Measurements from ENCODE around the gene STRADB. TPM values are rescaled to one million over a fixed set of nuclear protein-coding genes. Genes with fewer than 3 reads are reported as not detected.
A peak's percentile ranks its signal among the peaks of the same experiment; 100 is the strongest.
"Not testable (repeated sequence)": the region's sequence is repeated elsewhere in the genome, so short reads cannot be mapped to it uniquely, and the experiment has no call there.

STRADB gene
- total RNA-seq, 4 donors from 2014 or later: 9.3 to 34.9 (median 13.0) TPM

DNA sequence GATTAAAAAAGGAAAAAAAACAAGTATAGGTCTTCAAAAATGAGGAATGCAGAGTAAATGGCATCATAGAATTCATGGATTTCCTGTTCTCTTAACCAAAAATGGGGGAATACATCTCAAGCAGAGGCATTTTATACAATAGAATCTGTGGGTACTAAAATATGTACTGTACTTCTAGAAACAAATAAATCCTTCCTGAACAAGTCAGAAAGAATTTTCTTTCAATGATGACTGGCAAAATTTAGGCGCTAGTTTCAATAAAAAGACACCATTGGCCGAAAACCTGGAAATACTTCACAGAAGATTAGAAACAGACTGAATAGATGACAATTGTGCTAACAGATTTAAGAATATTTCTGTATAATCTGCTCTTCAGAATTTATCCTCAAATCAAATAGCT lies 15.4 kb upstream of the STRADB start:
- H3K4me3 ChIP-seq: no peak overlapping the region
- no peaks in the 10 kb centered on the region for H3K9me3 ChIP-seq
- TF ChIP-seq POLR2A (IDR thresholded peaks at IDR 0.05): no peak
- TF ChIP-seq, protein P1, sequence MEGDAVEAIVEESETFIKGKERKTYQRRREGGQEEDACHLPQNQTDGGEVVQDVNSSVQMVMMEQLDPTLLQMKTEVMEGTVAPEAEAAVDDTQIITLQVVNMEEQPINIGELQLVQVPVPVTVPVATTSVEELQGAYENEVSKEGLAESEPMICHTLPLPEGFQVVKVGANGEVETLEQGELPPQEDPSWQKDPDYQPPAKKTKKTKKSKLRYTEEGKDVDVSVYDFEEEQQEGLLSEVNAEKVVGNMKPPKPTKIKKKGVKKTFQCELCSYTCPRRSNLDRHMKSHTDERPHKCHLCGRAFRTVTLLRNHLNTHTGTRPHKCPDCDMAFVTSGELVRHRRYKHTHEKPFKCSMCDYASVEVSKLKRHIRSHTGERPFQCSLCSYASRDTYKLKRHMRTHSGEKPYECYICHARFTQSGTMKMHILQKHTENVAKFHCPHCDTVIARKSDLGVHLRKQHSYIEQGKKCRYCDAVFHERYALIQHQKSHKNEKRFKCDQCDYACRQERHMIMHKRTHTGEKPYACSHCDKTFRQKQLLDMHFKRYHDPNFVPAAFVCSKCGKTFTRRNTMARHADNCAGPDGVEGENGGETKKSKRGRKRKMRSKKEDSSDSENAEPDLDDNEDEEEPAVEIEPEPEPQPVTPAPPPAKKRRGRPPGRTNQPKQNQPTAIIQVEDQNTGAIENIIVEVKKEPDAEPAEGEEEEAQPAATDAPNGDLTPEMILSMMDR (IDR thresholded peaks at IDR 0.05): no peak
- no peak for TF ChIP-seq EP300 (IDR thresholded peaks at IDR 0.05)
- no peak for TF ChIP-seq POLR2AphosphoS5 (IDR thresholded peaks at IDR 0.05)
- ATAC-seq: no peak
- peaks cover 15 to 66% (median 17%) of the 10 kb centered on the region in 3 donors for H3K4me1 ChIP-seq
- no peaks in the 10 kb centered on the region for H3K36me3 ChIP-seq
- 86 to 95% methylated on average over 2 of the region's 2 CpGs for WGBS, 2 donors (ENCODE audit: low coverage in 1 of 2)
- no peak overlapping the region for H3K27ac ChIP-seq
- H3K27me3 ChIP-seq: no peaks in the 10 kb centered on the region

DNA sequence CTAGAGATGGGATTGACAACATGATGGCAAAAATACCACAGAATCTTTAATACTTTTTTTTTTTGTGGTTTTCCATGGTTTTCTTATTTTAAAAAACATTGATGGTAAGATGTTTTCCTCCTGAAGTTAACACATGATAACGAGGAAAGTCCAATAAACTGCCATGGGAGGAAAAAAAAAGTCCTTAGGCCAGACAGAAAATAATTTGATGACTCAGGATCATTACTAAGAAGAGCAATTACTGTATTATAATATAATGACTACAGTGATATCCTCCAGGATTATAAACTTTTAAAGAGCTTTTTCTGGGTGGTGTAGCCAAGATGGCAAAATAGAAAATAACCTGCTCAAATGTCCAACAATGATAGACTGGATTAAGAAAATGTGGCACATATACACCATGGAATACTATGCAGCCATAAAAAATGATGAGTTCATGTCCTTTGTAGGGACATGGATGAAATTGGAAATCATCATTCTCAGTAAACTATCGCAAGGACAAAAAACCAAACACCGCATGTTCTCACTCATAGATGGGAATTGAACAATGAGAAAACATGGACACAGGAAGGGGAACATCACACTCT lies 12.1 kb upstream of the STRADB start:
- 91 to 100% methylated on average over 1 of the region's 3 CpGs for WGBS, 2 donors (ENCODE audit: low coverage in 1 of 2)
- H3K36me3 ChIP-seq, ATAC-seq, H3K4me3 ChIP-seq, H3K9me3 ChIP-seq, H3K27me3 ChIP-seq, H3K27ac ChIP-seq: not testable (repeated sequence)
- peaks cover 0 to 65% (median 2%) of the 10 kb centered on the region in 3 donors for H3K4me1 ChIP-seq

DNA sequence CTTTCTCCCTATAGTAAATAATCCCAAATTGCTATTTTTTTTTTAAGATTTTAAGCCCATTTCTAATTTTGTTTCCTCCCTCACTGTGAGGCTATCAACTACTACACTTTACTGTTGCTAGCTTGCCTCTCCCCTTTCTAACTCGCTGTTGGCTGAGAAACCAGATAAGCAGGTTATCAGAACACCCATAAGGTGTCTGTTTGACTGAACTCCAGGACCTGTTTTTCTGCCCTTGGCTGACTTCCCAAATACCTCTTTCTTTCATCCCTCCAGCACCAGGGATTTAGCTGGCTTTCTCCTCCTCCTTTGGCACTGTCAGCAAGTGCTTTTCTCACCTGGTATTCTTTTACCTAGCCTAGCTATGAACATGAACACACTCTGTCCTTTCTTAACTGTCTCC lies 11.4 kb upstream of the STRADB start:
- ATAC-seq: no peak
- no peaks in the 10 kb centered on the region for H3K36me3 ChIP-seq
- no peaks in the 10 kb centered on the region for H3K9me3 ChIP-seq
- TF ChIP-seq POLR2AphosphoS5 (IDR thresholded peaks at IDR 0.05) (no peak), EP300 (IDR thresholded peaks at IDR 0.05) (no peak), POLR2A (IDR thresholded peaks at IDR 0.05) (no peak)
- TF ChIP-seq, protein P1 (IDR thresholded peaks at IDR 0.05): no peak
- peaks cover 0 to 65% (median 5%) of the 10 kb centered on the region in 3 donors for H3K4me1 ChIP-seq
- H3K4me3 ChIP-seq: no peak overlapping the region
- WGBS, 2 donors (ENCODE audit: low coverage in 1 of 2): 44 to 100% methylated on average over 1 of the region's 1 CpG
- no peaks in the 10 kb centered on the region for H3K27me3 ChIP-seq
- no peak overlapping the region for H3K27ac ChIP-seq

DNA sequence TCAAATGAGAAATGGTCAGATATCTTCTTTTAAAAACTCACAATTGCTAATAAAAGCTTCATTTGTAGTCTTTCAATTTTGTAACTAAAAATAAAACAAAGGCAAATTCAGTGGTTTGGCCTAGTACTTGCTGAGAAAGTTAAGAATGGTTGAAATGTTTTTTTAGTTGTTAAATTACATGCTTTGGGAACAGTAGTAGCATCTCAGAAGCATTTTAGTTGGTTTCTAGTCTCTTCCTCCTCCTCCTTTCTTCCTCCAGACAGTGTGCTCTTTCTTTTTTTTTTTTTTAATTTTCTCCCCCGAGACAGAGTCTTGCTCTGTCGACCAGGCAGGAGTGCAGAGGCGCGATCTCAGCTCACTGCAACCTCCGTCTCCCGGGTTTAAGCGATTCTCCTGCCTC lies 10.1 kb upstream of the STRADB start:
- no peak for ATAC-seq
- Histone ChIP-seq H3K4me1 (peaks cover 4 to 72% (median 11%) of the 10 kb centered on the region in 3 donors), H3K27me3 (no peaks in the 10 kb centered on the region), H3K36me3 (no peaks in the 10 kb centered on the region), H3K27ac (no peak overlapping the region), H3K9me3 (no peaks in the 10 kb centered on the region), H3K4me3 (no peak overlapping the region)
- 40% methylated on average over 1 of the region's 7 CpGs; no CpG with 5 or more reads in 1 of the 2 donors for WGBS, 2 donors (ENCODE audit: low coverage in 1 of 2)
- TF ChIP-seq EP300 (IDR thresholded peaks at IDR 0.05) (no peak), POLR2A (IDR thresholded peaks at IDR 0.05) (no peak), POLR2AphosphoS5 (IDR thresholded peaks at IDR 0.05) (no peak)
- TF ChIP-seq, protein P1 (IDR thresholded peaks at IDR 0.05): no peak

DNA sequence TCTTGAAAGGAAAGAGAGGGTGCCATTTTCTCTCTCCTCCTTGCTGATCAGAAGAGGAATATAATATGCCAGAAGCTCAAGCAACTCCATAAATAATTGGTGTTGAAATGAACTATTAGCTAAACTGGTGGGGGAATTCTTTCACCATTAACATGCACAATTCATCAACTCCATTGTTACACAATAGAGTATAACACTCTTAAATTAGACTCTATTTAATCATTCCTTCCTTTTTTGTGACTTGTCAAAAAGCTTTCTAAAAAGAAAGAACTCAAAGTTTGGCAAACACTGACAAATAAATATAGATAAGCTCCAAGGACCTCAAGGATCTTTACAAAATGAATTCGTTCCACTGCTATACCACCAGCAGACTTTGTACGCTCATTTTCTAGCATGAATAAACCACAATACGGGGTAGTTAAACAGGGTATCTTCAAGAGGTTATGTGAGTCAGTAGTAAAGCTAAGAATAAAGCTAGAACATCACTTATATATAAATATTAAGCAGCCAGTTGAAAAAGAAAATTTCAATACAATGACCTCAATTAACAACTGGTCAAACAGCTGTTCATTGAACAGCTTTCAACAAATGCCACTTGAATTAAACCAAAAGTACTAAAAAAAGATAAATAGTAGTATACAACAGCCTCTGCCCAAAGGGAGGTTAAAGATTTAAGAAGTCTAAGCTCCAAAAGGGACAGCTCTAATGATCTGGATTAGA lies 6.6 kb upstream of the STRADB start:
- Histone ChIP-seq H3K9me3 (no peaks in the 10 kb centered on the region), H3K36me3 (no peaks in the 10 kb centered on the region), H3K27ac (peak overlapping the region in 1 of 4 donors; percentile 4), H3K4me3 (no peak overlapping the region), H3K4me1 (peaks cover 8 to 99% (median 11%) of the 10 kb centered on the region in 3 donors), H3K27me3 (no peaks in the 10 kb centered on the region)
- ATAC-seq: no peak
- WGBS, 2 donors (ENCODE audit: low coverage in 1 of 2): 77 to 80% methylated on average over 3 of the region's 3 CpGs
- TF ChIP-seq POLR2A (IDR thresholded peaks at IDR 0.05) (no peak), POLR2AphosphoS5 (IDR thresholded peaks at IDR 0.05) (no peak), EP300 (IDR thresholded peaks at IDR 0.05) (no peak)
- TF ChIP-seq, protein P1 (IDR thresholded peaks at IDR 0.05): no peak

Data from gastroesophageal sphincter (tissue), 4 donors.